ENCODE data around the gene KCNJ9. TPM values are rescaled to one million over a fixed set of nuclear protein-coding genes. Genes with fewer than 3 reads are reported as not detected.

KCNJ9 gene
- total RNA-seq, 1 experiment from 2014 or later: 0.05 TPM

DNA sequence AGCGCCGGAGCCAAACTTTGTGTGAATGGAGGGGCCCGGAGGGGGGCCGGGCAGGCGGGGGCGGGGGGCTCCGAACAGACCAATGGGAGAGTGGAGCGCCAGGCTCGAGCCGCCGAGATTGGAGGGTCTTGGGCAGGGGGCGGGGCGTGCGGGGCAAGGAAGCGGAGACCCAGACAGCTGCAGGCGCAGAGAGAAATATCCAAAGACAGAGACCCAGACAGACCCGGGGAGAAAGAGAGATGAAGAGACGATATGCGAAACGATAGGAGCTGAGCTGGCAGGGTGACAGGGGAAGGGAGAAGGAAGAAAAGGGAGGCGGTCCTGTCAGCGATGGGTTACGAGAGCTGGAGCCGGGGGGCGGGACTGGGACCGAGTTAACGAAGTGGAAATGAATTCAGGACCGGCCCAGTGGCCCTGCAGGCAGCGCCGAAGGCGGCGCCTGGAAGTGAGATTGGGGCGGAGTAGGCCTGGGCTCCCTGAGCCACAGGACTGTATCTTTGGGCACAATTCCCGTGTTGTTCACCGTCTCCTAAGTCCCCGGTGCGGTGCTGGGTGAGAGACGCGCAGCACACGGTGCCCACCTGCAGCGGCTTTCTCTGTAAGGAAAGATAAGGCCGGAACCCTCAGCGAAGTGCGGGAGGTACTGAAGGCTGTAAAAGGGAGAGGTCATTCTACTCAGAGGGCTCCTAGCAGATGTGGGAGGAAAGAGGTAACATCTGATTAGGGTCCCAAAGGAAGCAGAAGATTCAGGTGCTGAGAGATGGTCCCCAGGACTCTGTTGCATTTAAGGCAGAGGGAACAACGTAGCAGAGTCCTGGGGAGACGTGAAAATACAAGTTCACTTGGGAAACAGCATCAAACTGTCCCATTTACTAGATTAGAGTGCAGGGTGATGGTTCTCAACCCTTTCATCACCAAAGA lies 10.8 kb upstream of the KCNJ9 start:
- peaks cover 0 to 13% of the 10 kb centered on the region in 2 experiments; a peak in 1 of 4 replicates for H3K4me1 ChIP-seq (ENCODE audit: control insufficient read depth in 1 of 2, insufficient read depth in 2 of 2, low read length in 2 of 2)
- TF ChIP-seq, protein P1, sequence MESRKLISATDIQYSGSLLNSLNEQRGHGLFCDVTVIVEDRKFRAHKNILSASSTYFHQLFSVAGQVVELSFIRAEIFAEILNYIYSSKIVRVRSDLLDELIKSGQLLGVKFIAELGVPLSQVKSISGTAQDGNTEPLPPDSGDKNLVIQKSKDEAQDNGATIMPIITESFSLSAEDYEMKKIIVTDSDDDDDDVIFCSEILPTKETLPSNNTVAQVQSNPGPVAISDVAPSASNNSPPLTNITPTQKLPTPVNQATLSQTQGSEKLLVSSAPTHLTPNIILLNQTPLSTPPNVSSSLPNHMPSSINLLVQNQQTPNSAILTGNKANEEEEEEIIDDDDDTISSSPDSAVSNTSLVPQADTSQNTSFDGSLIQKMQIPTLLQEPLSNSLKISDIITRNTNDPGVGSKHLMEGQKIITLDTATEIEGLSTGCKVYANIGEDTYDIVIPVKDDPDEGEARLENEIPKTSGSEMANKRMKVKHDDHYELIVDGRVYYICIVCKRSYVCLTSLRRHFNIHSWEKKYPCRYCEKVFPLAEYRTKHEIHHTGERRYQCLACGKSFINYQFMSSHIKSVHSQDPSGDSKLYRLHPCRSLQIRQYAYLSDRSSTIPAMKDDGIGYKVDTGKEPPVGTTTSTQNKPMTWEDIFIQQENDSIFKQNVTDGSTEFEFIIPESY (IDR thresholded peaks at IDR 0.05; ENCODE audit: extremely low read depth, insufficient replicate concordance, low read length): no peak
- no peak for TF ChIP-seq RAD21 (IDR thresholded peaks at IDR 0.05; ENCODE audit: low read depth)
- H3K79me2 ChIP-seq (ENCODE audit: insufficient read depth, low read length): no peaks in the 10 kb centered on the region
- ChIA-PET RAD21 (ENCODE audit: low non-redundant PET in 1 of 2, low total read pairs in 2 of 2, uncharacterized antibody in 2 of 2, unreplicated experiment in 2 of 2) (no interaction called here), CTCF (interaction anchor here (0.7 to 1.1 kb wide), 2 partner anchors 8 to 12 kb away, joined by 3 to 5 read pairs; no protein-coding TSS in a partner anchor), POLR2A (interaction anchor here (0.6 kb wide), 1 partner anchor 9 kb away, joined by 3 read pairs; no protein-coding TSS in a partner anchor)
- H3K27ac ChIP-seq (ENCODE audit: low read depth, low read length): no peak overlapping the region
- no peaks in the 10 kb centered on the region for H3K27me3 ChIP-seq (ENCODE audit: insufficient read depth, low read length)
- H3K4me3 ChIP-seq (replicated peaks in 1 of 2; ENCODE audit: low read depth in 1 of 2, low read length in 2 of 2): peak overlapping the region; percentile 34 to 46
- H4K20me1 ChIP-seq (ENCODE audit: insufficient read depth): no peaks in the 10 kb centered on the region
- peak overlapping the region; percentile 71 for H3K4me2 ChIP-seq (ENCODE audit: low read length)
- DNase-seq (ENCODE audit: low read depth, low spot score) (no peak), ATAC-seq (peak; percentile 95)
- no peaks in the 10 kb centered on the region for H3K36me3 ChIP-seq (ENCODE audit: control insufficient read depth in 1 of 2, insufficient read depth in 2 of 2, low read length in 2 of 2)
- intact Hi-C loops (cut with micrococcal nuclease): no loop called here
- H3K9me2 ChIP-seq (ENCODE audit: insufficient read depth): no peaks in the 10 kb centered on the region
- no peak overlapping the region for H2AFZ ChIP-seq (ENCODE audit: low read depth, low read length, poor library complexity, severe bottlenecking)
- H3K9me3 ChIP-seq (ENCODE audit: control insufficient read depth in 1 of 2, insufficient read depth in 1 of 2, low read depth in 1 of 2, low read length in 2 of 2): no peaks in the 10 kb centered on the region
- no TSS peak for BruUV-seq (replicated peaks)
- no peak overlapping the region for H3K9ac ChIP-seq (ENCODE audit: low read length)

DNA sequence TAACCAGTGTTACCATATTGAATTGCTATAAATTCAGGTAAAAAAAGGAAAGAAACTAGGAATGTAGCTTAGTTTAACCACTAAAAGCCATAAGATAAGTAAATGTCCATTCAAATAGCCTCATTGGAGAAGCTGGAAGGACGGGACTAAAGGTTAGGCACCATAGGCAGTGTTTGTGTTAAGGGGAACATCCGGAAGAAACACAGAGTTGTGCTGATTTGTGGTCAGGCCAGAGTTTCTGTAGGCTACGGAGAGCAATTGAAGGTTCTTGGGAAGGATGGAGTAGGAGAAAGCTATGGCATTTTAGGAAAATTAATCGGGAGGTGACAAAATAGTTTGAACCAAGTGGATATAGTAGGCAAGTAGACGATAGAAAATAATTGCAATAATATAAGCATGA lies 10.0 kb upstream of the KCNJ9 start:
- no TSS peak for BruUV-seq (replicated peaks)
- H3K36me3 ChIP-seq (ENCODE audit: control insufficient read depth in 1 of 2, insufficient read depth in 2 of 2, low read length in 2 of 2): no peaks in the 10 kb centered on the region
- ChIA-PET POLR2A (no interaction called here), CTCF (interaction anchor here (1.2 to 2.0 kb wide), 2 partner anchors 14 to 26 kb away, joined by 4 to 10 read pairs; no protein-coding TSS in a partner anchor), RAD21 (ENCODE audit: low non-redundant PET in 1 of 2, low total read pairs in 2 of 2, uncharacterized antibody in 2 of 2, unreplicated experiment in 2 of 2) (no interaction called here)
- TF ChIP-seq CEBPB (IDR thresholded peaks at IDR 0.05; ENCODE audit: low read depth) (no peak), SP1 (IDR thresholded peaks at IDR 0.05; ENCODE audit: low read depth) (no peak), POLR2A (IDR thresholded peaks at IDR 0.05; ENCODE audit: borderline replicate concordance, extremely low read depth, insufficient read depth, insufficient read length) (no peak), CBX3 (IDR thresholded peaks at IDR 0.05; ENCODE audit: low read depth) (no peak), JUND (IDR thresholded peaks at IDR 0.05) (no peak), EGR1 (IDR thresholded peaks at IDR 0.05; ENCODE audit: low read depth) (no peak), ZNF274 (IDR thresholded peaks at IDR 0.05; ENCODE audit: low read depth, low read length) (no peak)
- TF ChIP-seq, protein P2, sequence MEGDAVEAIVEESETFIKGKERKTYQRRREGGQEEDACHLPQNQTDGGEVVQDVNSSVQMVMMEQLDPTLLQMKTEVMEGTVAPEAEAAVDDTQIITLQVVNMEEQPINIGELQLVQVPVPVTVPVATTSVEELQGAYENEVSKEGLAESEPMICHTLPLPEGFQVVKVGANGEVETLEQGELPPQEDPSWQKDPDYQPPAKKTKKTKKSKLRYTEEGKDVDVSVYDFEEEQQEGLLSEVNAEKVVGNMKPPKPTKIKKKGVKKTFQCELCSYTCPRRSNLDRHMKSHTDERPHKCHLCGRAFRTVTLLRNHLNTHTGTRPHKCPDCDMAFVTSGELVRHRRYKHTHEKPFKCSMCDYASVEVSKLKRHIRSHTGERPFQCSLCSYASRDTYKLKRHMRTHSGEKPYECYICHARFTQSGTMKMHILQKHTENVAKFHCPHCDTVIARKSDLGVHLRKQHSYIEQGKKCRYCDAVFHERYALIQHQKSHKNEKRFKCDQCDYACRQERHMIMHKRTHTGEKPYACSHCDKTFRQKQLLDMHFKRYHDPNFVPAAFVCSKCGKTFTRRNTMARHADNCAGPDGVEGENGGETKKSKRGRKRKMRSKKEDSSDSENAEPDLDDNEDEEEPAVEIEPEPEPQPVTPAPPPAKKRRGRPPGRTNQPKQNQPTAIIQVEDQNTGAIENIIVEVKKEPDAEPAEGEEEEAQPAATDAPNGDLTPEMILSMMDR (IDR thresholded peaks at IDR 0.05 in 2 of 3, conservative IDR thresholded peaks at IDR 0.05 in 1 of 3; ENCODE audit: borderline replicate concordance in 1 of 3, insufficient read depth in 1 of 3, low read depth in 2 of 3, low read length in 2 of 3): no peak
- no peak for ATAC-seq
- H3K27me3 ChIP-seq (ENCODE audit: insufficient read depth, low read length): no peaks in the 10 kb centered on the region
- no peak overlapping the region for H3K27ac ChIP-seq (ENCODE audit: low read depth, low read length)
- H3K9me3 ChIP-seq (ENCODE audit: control insufficient read depth in 1 of 2, insufficient read depth in 1 of 2, low read depth in 1 of 2, low read length in 2 of 2): no peaks in the 10 kb centered on the region
- intact Hi-C loops (cut with micrococcal nuclease): no loop called here
- no peaks in the 10 kb centered on the region for H3K9me2 ChIP-seq (ENCODE audit: insufficient read depth)
- no peaks in the 10 kb centered on the region for H4K20me1 ChIP-seq (ENCODE audit: insufficient read depth)
- peaks cover 0 to 13% of the 10 kb centered on the region in 2 experiments; a peak in 1 of 4 replicates for H3K4me1 ChIP-seq (ENCODE audit: control insufficient read depth in 1 of 2, insufficient read depth in 2 of 2, low read length in 2 of 2)
- H3K9ac ChIP-seq (ENCODE audit: low read length): no peak overlapping the region
- H3K4me3 ChIP-seq (replicated peaks in 1 of 2; ENCODE audit: low read depth in 1 of 2, low read length in 2 of 2): no peak overlapping the region
- H3K79me2 ChIP-seq (ENCODE audit: insufficient read depth, low read length): no peaks in the 10 kb centered on the region
- H3K4me2 ChIP-seq (ENCODE audit: low read length): no peak overlapping the region
- no peak overlapping the region for H2AFZ ChIP-seq (ENCODE audit: low read depth, low read length, poor library complexity, severe bottlenecking)
- DNase-seq (ENCODE audit: low read depth, low spot score): no peak
